DMS153 treated with DMSO at 0.1 percent for 48 hours (cell line): ENCODE measurements around the gene RGS1.
"Not testable (repeated sequence)": the region's sequence is repeated elsewhere in the genome, so short reads cannot be mapped to it uniquely, and the experiment has no call there.

Source experiments
- DNase-seq: peaks from one replicate; lab custom pipeline; 2025; ENCODE audit not compliant: unreplicated experiment; lab: John Stamatoyannopoulos, UW

The RGS1 gene, protein sequence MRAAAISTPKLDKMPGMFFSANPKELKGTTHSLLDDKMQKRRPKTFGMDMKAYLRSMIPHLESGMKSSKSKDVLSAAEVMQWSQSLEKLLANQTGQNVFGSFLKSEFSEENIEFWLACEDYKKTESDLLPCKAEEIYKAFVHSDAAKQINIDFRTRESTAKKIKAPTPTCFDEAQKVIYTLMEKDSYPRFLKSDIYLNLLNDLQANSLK

DNA sequence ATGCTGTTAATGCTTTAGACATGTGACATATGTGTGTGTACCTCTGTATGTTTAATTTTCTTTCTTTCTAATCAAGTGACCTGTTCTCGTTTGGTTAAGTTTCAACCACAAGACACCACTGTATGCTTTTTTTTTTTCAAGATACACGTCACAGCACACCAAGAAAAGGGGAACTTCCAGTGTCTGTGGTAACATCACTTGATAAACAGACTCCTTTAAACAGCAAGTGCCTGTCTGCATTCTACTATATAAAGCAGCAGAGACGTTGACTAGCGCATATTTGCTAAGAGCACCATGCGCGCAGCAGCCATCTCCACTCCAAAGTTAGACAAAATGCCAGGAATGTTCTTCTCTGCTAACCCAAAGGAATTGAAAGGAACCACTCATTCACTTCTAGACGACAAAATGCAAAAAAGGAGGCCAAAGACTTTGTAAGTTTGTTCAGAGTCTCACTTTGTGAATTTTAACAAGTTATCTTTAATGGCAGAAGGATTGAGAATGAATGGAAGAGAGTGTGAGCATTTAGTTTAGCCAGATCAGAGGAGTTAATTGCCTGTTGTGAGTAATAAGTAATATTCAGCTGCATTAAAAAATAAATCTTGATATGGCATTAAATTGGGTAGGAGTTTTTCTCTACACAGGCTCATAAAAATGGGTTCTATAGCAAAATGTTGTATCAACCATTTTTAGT is at the start of gene RGS1:
Gene RGS1, plus strand, starts transcription at position 275 of the 691 bp plus-strand sequence. Its CDS starts 20 bp downstream, at position 295.
- no peak for DNase-seq

DNA sequence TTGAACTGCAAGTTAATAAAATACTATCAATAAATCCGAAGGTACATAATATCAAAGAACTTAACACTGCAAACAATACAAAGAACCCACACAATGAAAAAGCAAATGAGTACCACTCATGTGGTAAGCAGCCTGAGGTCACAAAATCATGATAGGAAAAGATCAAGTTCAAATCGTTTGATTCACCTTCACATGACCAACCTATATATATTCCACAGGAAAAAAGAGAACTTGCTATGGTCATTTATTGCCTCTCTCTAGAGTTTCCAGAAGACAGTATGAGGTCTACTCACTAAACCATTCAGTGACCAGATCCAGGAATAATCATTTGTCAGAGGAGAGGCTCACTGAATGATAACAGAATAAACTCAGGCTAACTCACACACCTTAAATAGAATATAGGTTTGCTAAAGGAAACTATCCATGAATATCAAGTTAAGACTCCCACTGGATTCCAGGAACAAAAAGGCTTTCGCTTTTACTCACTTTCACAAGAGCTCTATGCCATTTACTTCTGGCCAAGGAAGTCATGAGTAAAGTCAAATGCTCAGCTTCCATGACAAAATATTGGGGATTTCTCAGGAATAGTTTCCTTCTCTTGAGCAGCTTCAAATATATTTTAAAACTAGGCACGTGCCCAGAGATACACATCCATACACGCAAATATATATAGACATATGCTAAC is 48.3 kb upstream of the RGS1 start:
- DNase-seq, result no peak

GRCh38 chr1:192527950-192528349 is 47.6 kb upstream of the RGS1 start:
- no peak for DNase-seq

- DNase-seq, result no peak
These were observed 46.4 kb upstream of the RGS1 start for GRCh38 chr1:192529031-192529755.

DNA sequence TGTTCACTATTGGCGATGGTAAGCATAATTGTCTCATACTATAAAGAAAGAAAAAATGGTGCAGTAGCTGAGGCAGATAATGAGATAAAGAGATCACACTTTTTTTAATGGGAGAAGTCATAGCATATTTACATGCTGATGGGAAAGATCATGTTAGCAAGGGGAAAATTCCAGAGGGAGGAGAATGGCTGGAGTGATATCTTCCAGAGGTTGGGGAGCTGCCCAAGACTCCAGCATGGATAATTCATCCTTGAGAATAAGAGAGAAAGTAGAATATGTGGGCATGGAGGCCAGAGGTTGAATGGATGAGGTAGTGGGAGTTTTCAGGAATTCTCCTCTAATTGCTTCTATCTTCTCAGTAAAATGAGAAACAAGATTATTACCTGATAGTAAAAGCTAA is 45.8 kb upstream of the RGS1 start:
- DNase-seq, result no peak

GRCh38 chr1:192530254-192530653 is 45.3 kb upstream of the RGS1 start:
- DNase-seq, result no peak

DNA sequence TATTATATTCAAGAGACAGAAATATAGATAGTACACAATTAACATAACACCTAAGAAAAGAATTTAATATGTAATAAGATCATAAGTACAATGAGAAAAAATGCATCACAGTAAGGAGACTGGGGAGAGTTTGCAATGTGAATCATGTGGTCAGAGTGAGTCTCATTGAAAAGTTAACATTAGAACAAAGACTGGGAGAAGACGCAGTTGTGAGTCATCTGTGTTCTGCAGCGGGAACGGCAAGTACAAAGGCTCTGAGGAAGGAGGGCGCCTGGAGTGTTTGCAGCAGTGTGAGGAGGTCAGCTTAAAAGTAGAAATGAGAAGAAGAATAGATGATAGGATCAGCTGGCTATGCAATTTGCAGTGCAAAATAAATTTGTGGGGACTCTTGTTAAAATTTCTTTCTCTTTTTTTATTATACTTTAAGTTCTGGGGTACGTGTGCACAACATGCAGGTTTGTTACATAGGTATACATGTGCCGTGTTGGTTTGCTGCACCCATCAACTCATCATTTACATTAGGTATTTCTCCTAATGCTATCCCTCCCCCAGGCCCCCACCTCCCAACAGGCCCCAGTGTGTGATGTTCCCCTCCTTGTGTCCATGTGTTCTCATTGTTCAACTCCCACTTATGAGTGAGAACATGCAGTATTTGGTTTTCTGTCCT is 44.4 kb upstream of the RGS1 start:
- DNase-seq, result not testable (repeated sequence)

DNA sequence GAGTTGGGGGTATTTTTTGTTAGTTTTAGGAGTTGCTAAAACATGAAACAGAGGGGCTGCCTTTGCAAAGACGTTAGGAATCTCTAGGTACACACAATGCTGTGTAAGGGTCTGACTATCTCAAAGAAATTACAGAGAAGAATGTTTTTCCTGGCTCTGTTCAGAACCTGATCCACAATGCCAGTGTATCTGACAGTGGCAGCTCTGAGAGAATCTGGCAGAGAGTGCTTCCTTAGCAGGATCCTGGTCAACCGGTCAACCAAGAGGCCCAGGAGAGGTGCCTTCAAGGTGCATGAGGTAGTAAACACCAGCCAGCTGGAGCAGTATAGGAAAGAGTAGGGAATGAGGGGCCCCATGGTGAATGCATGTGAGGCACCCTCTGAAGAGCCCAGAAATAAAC is 40.9 kb upstream of the RGS1 start:
- DNase-seq, result no peak

DNA sequence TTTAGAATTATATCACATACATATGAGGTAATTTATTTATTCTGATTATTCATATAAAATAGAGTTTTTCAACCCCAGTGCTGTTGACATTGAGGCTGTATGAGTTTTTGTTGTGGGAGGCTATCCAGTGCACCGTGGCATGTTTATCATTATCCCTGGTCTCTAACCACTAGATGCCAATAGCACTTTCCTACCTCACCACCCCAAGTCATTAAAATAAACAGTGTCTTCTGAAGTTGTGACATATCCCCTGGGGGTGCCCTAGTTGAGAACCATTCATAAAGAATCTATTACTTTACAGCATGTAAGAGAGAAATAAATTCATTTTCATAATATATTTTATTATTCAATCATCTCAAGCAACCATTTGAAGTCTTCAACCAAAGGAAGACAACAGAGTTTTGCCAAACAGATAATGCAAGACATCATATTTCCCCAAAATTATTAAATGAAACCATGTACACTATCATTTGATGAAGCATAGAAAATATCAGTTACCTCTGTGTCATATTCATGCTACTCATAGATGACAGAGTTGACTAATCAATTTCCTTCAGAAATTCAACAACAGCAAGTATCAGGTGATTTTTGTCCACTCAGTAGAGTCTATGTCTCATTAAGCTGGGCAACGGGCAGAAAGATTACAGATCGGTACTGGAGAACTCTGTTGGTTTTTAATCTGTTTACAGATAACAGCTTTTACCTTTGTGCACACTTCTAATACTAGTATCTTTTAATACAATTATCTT is 39.5 kb upstream of the RGS1 start:
- no peak for DNase-seq

DNA sequence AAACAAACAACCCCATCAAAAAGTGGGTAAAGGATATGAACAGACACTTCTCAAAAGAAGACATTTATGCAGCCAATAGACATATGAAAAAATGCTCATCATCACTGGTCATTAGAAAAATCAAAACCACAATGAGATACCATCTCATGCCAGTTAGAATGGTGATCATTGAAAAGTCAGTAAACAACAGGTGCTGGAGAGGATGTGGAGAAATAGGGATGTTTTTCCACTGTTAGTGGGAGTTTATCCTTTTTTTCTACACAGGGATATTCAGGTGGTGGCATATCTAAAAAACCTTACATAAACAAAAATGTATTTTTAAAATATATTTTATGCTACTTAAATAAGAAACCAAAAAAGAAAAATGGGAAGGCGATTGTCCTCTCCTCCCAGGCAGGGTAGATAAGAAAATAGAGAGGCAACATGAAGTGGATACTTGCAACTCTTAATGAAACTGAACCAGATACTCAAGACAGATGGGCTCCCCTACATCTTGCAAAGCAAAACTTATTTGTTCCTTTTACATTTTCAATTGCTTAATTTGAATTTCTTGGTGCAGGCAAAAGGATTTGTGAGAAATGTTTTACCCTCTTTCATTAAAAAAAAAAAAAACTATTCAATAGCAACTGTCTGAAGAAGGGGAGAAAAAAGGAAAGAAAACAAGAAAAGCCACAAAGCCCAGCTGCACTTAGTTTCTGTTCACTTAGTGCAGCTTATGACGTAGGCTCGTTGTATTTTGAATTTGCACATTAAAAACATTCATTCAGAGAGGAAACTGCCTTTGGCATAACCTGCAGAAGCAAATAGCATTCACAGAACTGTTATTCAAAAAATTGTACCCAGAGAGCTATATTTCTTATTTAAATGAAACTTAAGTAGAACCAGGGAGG is 36.9 kb upstream of the RGS1 start:
- no peak for DNase-seq

- DNase-seq, result no peak
These were observed 36.1 kb upstream of the RGS1 start for GRCh38 chr1:192539297-192540092.

DNA sequence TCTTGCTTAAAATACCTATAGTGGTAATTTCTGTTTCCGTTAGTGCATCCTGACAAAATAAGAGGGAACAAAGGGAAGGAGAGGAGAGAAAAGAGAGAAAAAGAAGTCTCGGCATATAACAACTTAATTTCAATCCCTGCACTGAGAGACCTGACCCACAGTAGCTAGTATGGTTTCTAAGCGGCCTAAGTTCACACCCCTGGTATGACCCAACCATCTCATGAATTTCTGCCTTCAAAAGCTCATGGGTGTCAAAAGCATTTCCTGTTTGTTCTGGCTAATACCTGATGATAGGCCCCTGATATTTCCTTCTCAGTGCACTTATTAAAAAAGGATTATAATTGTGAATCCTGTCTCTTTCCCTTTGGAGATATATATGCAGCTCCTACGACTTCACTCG is 32.1 kb upstream of the RGS1 start:
- DNase-seq, result no peak

DNA sequence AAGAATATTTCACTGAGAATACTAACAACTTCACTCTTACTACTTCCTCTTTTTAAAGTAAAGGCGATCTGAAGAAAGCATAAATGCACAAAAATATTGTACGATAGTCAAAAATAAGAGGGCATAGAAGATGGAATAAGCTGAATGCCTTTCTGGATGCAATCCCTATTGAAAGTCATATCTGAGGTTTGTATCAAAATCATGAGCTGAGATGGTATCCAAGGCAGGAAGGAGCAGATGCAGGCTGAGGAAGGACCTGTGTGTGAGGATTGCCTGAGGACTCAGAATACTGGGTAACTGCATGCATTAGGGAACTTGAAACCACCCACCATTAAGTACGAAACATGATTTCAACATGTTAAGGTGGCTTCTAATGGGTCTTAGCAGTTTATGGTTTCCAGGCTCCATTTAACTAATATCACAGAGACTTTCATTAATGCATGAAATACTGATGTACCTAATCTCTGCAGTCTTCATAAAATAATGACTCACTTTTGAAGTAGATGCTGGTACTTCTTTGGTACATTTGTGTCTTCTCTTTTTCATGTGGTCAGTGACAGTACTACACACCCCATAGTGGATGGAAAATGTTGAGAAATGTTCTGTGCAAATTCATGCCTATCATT is 29.6 kb upstream of the RGS1 start:
- DNase-seq, result no peak

- no peak for DNase-seq
These were observed 28.9 kb upstream of the RGS1 start for GRCh38 chr1:192546596-192547190.

DNA sequence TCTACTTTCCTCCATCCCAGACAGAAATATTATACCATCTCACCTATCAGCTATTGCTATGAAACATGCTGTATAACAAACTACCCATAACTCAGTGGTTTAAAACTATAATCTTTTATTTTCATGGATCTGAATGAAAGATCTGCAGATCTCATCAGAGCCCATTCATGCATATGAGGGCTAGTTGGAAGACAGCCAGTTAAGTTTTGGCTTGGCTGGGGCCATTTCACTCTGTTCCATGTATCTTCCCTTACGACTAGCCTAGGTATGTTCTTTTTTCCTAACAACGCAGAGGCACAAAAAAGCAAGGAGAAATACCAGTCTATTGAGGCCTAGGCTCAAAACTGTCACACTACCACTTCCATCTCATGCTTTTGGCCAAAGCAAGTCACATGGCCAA is 28.1 kb upstream of the RGS1 start:
- DNase-seq, result no peak

GRCh38 chr1:192549937-192550336 is 25.6 kb upstream of the RGS1 start:
- DNase-seq, result no peak

- no peak for DNase-seq
These were observed 24.5 kb upstream of the RGS1 start for GRCh38 chr1:192550922-192551534.
